OCI-LY1 (cell line): ENCODE measurements around the gene ZMIZ1.

ENCODE experiments used
- H2AFZ ChIP-seq: fragments of 200-600 bp; sonication (generic), shearing (Covaris generic); 2 replicates; pipeline ENCODE4 v1.6.0; 2014; ENCODE audit warnings: antibody characterized with exemption, mild to moderate bottlenecking, low read length
- H3F3A ChIP-seq: fragments of 200-600 bp; sonication (generic), shearing (Covaris generic); 2 replicates; pipeline ENCODE4 v1.6.0; 2014; ENCODE audit warnings: mild to moderate bottlenecking, antibody characterized with exemption, low read length, moderate library complexity; ENCODE audit not compliant: insufficient read depth
- H3K27ac ChIP-seq: fragments of 200-600 bp; sonication (generic); 2 replicates; pipeline ENCODE4 v1.5.1; 2014; ENCODE audit warnings: low read length, mixed run types, mild to moderate bottlenecking, low read depth; ENCODE audit not compliant: poor library complexity, severe bottlenecking
- H3K27me3 ChIP-seq: fragments of 200-600 bp; sonication (generic); 2 replicates; pipeline ENCODE4 v1.6.0; 2014; ENCODE audit warnings: antibody characterized with exemption, mild to moderate bottlenecking, low read length, moderate library complexity; ENCODE audit not compliant: insufficient read depth
- H3K36me3 ChIP-seq: fragments of 200-600 bp; sonication (generic); 2 replicates; pipeline ENCODE4 v1.6.1; 2014; ENCODE audit warnings: mild to moderate bottlenecking, antibody characterized with exemption, low read length, moderate library complexity, mixed read lengths; ENCODE audit not compliant: insufficient read depth
- H3K4me1 ChIP-seq: fragments of 200-600 bp; sonication (generic); 2 replicates; pipeline ENCODE4 v1.5.1; 2014; ENCODE audit warnings: mild to moderate bottlenecking, low read length, moderate library complexity; ENCODE audit not compliant: insufficient read depth, severe bottlenecking
- H3K4me2 ChIP-seq: fragments of 200-600 bp; sonication (generic), shearing (Covaris generic); 2 replicates; pipeline ENCODE4 v1.6.1; 2014; ENCODE audit warnings: low read length
- H3K4me3 ChIP-seq: fragments of 200-600 bp; sonication (generic); 2 replicates; pipeline ENCODE4 v1.5.1; 2014; ENCODE audit warnings: low read length, low read depth, mild to moderate bottlenecking, mixed read lengths; ENCODE audit not compliant: poor library complexity, severe bottlenecking
- H3K79me2 ChIP-seq: fragments of 200-600 bp; shearing (Covaris generic); 2 replicates; pipeline ENCODE4 v1.6.1; 2016; ENCODE audit warnings: mixed run types, low read length, mixed read lengths; ENCODE audit not compliant: insufficient read depth
- H3K9ac ChIP-seq: fragments of 200-600 bp; sonication (generic), shearing (Covaris generic); 2 replicates; pipeline ENCODE4 v1.6.1; 2014; ENCODE audit warnings: mild to moderate bottlenecking, low read length, mixed read lengths
- H3K9me2 ChIP-seq: fragments of 200-600 bp; sonication (generic), shearing (Covaris generic); 2 replicates; pipeline ENCODE4 v1.6.1; 2014; ENCODE audit warnings: low read depth, mild to moderate bottlenecking, low read length, mixed read lengths
- H3K9me3 ChIP-seq: fragments of 200-600 bp; shearing (Covaris generic); 2 replicates; pipeline ENCODE4 v1.6.1; 2014; ENCODE audit warnings: low read length, mixed read lengths
- H4K20me1 ChIP-seq: fragments of 200-600 bp; sonication (generic), shearing (Covaris generic); 2 replicates; pipeline ENCODE4 v1.6.0; 2016; ENCODE audit warnings: mild to moderate bottlenecking, low read length; ENCODE audit not compliant: insufficient read depth
- EZH2 ChIP-seq: fragments of 200-600 bp; sonication (generic), shearing (Covaris generic); IDR thresholded peaks from 2 replicates; pipeline ENCODE4 v1.8.0; 2017; ENCODE audit warnings: borderline replicate concordance, mixed run types, mild to moderate bottlenecking, antibody characterized with exemption, low read length, moderate library complexity, mixed read lengths
- TF ChIP-seq, protein P1 (sequence below): fragments of 200-600 bp; sonication (generic), shearing (Covaris generic); IDR thresholded peaks from 2 replicates; pipeline ENCODE4 v1.5.1; 2017; ENCODE audit warnings: mild to moderate bottlenecking, antibody characterized with exemption, low read length, moderate library complexity, mixed read lengths

ZMIZ1 gene

DNA sequence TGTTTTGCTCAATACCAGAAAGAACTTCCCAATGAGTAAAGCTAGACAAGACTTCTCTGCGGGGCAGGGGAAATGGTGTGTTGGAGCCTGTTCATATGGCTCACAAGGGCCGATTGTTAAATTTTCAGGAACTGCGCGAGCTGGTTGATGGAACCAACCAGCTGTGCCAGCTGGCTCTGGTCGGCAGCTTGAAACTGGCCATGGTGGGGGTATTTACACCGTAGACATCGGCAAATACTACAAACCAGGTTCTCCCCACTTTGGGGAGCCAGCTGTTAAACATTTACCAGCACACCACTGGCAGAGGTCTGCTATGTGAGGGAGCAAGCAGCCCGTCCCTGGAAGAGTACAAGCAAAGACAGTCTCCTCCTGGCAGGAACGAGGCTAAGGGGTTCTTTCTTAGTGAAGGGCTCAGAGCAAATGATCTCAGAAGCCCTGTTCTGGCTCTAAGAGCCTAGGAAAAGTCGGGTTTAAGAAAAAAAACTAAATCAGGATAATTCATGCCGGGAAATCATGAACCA lies 8.8 kb upstream of the ZMIZ1 start:
- 0 out of 2 replicates have a peak, but pooled peaks cover 8% of the 10 kb centered on the region for H3K27me3 ChIP-seq
- H2AFZ ChIP-seq, result no peak overlapping the region
- H3K79me2 ChIP-seq, result no peaks in the 10 kb centered on the region
- H4K20me1 ChIP-seq, result no peaks in the 10 kb centered on the region
- no peak overlapping the region for H3K9ac ChIP-seq
- H3F3A ChIP-seq, result no peaks in the 10 kb centered on the region
- H3K9me3 ChIP-seq, result no peaks in the 10 kb centered on the region
- no peak overlapping the region for H3K27ac ChIP-seq
- TF ChIP-seq, protein P1, sequence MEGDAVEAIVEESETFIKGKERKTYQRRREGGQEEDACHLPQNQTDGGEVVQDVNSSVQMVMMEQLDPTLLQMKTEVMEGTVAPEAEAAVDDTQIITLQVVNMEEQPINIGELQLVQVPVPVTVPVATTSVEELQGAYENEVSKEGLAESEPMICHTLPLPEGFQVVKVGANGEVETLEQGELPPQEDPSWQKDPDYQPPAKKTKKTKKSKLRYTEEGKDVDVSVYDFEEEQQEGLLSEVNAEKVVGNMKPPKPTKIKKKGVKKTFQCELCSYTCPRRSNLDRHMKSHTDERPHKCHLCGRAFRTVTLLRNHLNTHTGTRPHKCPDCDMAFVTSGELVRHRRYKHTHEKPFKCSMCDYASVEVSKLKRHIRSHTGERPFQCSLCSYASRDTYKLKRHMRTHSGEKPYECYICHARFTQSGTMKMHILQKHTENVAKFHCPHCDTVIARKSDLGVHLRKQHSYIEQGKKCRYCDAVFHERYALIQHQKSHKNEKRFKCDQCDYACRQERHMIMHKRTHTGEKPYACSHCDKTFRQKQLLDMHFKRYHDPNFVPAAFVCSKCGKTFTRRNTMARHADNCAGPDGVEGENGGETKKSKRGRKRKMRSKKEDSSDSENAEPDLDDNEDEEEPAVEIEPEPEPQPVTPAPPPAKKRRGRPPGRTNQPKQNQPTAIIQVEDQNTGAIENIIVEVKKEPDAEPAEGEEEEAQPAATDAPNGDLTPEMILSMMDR, result no peak
- no peak for TF ChIP-seq EZH2
- H3K9me2 ChIP-seq, result no peaks in the 10 kb centered on the region
- no peaks in the 10 kb centered on the region for H3K36me3 ChIP-seq
- H3K4me3 ChIP-seq, result no peak overlapping the region
- no peak overlapping the region for H3K4me2 ChIP-seq
- no peaks in the 10 kb centered on the region for H3K4me1 ChIP-seq

DNA sequence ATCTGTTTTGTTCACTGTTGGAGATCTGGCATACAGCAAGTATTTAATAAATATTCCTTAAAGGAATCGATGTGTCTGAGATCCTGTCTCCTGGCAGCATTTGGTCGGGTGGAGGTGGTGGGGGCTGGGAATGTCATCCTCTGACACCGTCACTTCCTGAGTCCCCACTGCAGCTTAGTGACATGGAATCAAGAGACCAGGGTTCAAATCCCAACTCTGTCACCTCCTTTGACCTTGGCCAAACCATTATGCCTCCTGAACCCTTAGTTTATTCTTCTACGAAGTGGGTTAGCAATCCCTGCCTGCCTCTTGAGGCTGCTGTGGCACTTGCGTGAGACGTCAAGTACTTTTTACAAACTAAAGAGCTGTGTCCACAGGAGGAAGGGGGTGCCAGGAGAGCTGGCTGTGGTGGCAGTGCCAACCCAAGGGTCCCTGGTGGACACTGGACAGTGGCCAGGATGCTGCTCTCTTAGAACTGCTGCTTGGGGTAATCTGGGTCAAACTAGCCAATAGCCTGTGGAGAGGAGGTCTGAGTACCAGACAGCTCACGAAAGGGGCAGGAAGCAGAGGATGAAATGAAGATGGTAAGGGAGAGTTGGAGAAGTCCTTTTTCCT lies 8.0 kb upstream of the ZMIZ1 start:
- no peak overlapping the region for H3K9ac ChIP-seq
- 0 out of 2 replicates have a peak, but pooled peaks cover 14% of the 10 kb centered on the region for H3K27me3 ChIP-seq
- H3K9me2 ChIP-seq, result no peaks in the 10 kb centered on the region
- TF ChIP-seq, protein P1, result no peak
- no peak for TF ChIP-seq EZH2
- no peaks in the 10 kb centered on the region for H3F3A ChIP-seq
- no peaks in the 10 kb centered on the region for H3K4me1 ChIP-seq
- no peak overlapping the region for H3K4me2 ChIP-seq
- no peaks in the 10 kb centered on the region for H3K79me2 ChIP-seq
- no peaks in the 10 kb centered on the region for H3K9me3 ChIP-seq
- no peak overlapping the region for H2AFZ ChIP-seq
- H3K36me3 ChIP-seq, result no peaks in the 10 kb centered on the region
- no peak overlapping the region for H3K27ac ChIP-seq
- no peak overlapping the region for H3K4me3 ChIP-seq
- H4K20me1 ChIP-seq, result no peaks in the 10 kb centered on the region

DNA sequence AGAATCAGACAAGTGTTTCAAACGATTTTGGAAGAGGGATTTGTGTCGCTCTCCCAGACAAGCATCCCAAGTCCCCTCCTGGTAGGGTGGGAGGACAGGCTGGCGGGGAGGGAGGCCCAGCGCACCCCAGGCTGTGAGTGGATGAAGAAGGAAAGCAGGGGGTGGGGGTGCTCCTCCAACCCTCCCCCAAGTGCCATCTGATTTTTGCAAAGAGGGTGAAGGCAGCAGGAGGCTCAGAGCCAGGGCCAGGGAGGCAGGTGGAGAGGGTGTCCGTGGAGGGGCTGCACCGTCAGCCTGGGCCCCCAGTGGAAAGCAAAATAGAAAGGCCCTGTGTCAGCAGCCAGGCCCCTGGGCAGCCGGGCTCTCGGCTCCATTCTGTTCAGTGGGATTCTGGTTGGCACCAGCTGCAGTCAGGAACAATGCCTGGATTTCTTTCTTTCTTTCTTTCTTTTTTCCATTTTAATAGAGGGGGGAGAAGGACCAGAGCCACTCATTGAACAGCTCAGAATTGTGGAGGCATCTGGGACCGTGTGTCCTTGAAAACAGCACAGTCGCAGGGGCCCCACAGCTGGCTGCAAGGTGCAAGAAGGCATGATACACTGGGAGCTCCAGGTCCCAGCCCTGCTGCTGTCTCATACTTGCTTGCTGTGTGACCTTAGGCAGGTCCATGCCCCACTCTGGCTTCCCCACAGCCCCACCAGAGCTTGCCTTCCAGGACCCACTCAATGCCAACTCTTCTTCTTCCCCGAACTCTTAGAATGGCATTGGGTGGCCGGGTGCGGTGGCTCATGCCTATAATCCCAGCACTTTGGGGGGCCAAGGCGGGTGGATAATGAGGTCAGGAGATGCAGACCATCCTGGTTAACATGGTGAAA lies 7.1 kb upstream of the ZMIZ1 start:
- Histone ChIP-seq H3K9me2 (no peaks in the 10 kb centered on the region), H3K9me3 (no peaks in the 10 kb centered on the region), H3F3A (no peaks in the 10 kb centered on the region), H3K27me3 (0 out of 2 replicates have a peak, but pooled peaks cover 14% of the 10 kb centered on the region), H3K27ac (no peak overlapping the region), H3K79me2 (no peaks in the 10 kb centered on the region), H3K4me1 (peaks cover under 1% of the 10 kb centered on the region), H3K4me3 (no peak overlapping the region), H4K20me1 (no peaks in the 10 kb centered on the region), H3K36me3 (no peaks in the 10 kb centered on the region), H3K9ac (no peak overlapping the region), H3K4me2 (no peak overlapping the region), H2AFZ (no peak overlapping the region)
- no peak for TF ChIP-seq EZH2
- TF ChIP-seq, protein P1, result no peak
